AG09309 (cell line): ENCODE data around the gene WDFY4.
A peak's percentile ranks its signal among the peaks of the same experiment; 100 is the strongest.

ENCODE experiments used
- DNase-seq: peaks from one replicate; pipeline ENCODE4 v3.0.0-alpha.2; 2010; ENCODE audit warnings: low read depth
- H3K4me3 ChIP-seq: 2 replicates; pipeline ENCODE4 v1.5.1; 2011; ENCODE audit warnings: mild to moderate bottlenecking, low read depth, low read length, moderate library complexity; ENCODE audit not compliant: control insufficient read depth
- TF ChIP-seq, protein P1 (sequence below): IDR thresholded peaks from 2 replicates; pipeline ENCODE4 v1.5.1; 2011; ENCODE audit warnings: mild to moderate bottlenecking, low read depth, low read length, inconsistent platforms; ENCODE audit not compliant: insufficient read depth, control insufficient read depth; ENCODE audit errors: missing control alignments

The WDFY4 gene

DNA sequence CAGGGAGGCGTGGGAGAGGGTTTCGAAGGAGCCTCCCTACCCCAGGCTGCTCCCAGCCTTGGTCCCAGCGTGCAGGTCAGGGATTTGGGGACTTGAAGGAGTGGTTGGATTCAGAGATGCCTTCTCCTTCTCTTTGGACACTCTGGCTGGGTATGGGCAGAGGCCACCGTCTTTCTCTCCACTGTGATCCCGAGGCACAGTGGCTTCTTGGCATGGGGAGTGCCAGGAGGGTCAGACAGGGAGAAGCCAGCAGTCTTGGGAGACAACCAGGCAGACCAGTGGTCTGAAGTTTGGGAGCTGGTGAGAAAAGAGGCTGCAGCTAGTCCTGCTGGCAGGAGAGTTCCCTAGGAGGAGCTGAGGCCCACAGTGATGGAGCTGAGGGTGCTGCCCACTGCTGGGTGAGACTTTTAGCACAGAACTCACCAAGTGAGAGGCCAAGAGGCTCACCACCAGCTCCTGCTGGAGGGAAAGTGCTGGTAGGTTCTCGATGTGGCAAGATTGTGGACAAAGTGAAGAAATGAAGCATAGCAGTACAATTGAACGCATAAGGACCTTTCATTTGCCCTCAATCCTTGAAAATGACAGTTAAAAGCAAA is 35.2 kb upstream of the WDFY4 start:
- DNase-seq: no peak

GRCh38 chr10:48651293-48651692 is 33.4 kb upstream of the WDFY4 start:
- TF ChIP-seq, protein P1, sequence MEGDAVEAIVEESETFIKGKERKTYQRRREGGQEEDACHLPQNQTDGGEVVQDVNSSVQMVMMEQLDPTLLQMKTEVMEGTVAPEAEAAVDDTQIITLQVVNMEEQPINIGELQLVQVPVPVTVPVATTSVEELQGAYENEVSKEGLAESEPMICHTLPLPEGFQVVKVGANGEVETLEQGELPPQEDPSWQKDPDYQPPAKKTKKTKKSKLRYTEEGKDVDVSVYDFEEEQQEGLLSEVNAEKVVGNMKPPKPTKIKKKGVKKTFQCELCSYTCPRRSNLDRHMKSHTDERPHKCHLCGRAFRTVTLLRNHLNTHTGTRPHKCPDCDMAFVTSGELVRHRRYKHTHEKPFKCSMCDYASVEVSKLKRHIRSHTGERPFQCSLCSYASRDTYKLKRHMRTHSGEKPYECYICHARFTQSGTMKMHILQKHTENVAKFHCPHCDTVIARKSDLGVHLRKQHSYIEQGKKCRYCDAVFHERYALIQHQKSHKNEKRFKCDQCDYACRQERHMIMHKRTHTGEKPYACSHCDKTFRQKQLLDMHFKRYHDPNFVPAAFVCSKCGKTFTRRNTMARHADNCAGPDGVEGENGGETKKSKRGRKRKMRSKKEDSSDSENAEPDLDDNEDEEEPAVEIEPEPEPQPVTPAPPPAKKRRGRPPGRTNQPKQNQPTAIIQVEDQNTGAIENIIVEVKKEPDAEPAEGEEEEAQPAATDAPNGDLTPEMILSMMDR: no peak
- no peak overlapping the region for H3K4me3 ChIP-seq
- DNase-seq: no peak

More for the DNA sequence above, 35.2 kb upstream of the WDFY4 start:
- H3K4me3 ChIP-seq: no peak overlapping the region
- TF ChIP-seq, protein P1: peak; percentile 45

GRCh38 chr10:48651839-48652238 is 32.8 kb upstream of the WDFY4 start:
- no peak overlapping the region for H3K4me3 ChIP-seq
- TF ChIP-seq, protein P1: no peak
- DNase-seq: no peak

GRCh38 chr10:48652344-48652743 is 32.3 kb upstream of the WDFY4 start:
- no peak for DNase-seq
- TF ChIP-seq, protein P1: no peak
- H3K4me3 ChIP-seq: no peak overlapping the region

GRCh38 chr10:48653347-48653746 is 31.3 kb upstream of the WDFY4 start:
- TF ChIP-seq, protein P1: no peak
- H3K4me3 ChIP-seq: no peak overlapping the region
- no peak for DNase-seq

- H3K4me3 ChIP-seq: no peak overlapping the region
- TF ChIP-seq, protein P1: no peak
- DNase-seq: no peak
Observed at GRCh38 chr10:48653944-48654698, 30.6 kb upstream of the WDFY4 start.
